SK-N-SH (cell line): ENCODE data around the gene NIN.

Experiments used
- USF2 ChIP-seq: fragments of 150-350 bp; IDR thresholded peaks from 2 replicates; pipeline ENCODE4 v1.6.1; 2017; ENCODE audit warnings: antibody characterized with exemption, low read length, low read depth, borderline replicate concordance
- TF ChIP-seq, protein P1 (sequence below): fragments of 200-600 bp; sonication (generic); IDR thresholded peaks from 2 replicates; pipeline ENCODE4 v1.6.1; 2017; ENCODE audit warnings: antibody characterized with exemption, mild to moderate bottlenecking, moderate library complexity

DNA sequence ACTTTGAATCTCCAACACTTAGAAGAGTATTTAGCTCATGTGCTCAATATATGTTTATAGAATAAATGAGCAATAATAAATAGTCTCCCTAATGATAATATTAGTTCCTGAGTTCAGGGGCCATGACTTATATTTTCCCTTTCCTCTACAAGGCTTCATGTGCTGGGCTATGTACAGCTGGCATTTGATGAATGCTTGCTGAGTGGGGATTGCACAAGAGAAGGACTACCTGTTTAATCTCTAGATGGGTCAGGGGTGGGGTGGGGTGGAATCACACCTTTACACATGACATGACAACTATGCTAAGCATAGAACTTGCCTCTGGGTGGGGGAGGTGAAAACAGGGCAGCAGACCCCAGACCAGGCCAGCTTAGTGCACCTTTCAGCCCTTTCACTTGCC lies 33.3 kb upstream of the NIN start:
- TF ChIP-seq USF2 = no peak
- TF ChIP-seq, protein P1, sequence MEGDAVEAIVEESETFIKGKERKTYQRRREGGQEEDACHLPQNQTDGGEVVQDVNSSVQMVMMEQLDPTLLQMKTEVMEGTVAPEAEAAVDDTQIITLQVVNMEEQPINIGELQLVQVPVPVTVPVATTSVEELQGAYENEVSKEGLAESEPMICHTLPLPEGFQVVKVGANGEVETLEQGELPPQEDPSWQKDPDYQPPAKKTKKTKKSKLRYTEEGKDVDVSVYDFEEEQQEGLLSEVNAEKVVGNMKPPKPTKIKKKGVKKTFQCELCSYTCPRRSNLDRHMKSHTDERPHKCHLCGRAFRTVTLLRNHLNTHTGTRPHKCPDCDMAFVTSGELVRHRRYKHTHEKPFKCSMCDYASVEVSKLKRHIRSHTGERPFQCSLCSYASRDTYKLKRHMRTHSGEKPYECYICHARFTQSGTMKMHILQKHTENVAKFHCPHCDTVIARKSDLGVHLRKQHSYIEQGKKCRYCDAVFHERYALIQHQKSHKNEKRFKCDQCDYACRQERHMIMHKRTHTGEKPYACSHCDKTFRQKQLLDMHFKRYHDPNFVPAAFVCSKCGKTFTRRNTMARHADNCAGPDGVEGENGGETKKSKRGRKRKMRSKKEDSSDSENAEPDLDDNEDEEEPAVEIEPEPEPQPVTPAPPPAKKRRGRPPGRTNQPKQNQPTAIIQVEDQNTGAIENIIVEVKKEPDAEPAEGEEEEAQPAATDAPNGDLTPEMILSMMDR = no peak
